HCT116 (cell line): ENCODE measurements around the gene PFKFB2.

Experiments used
- EZH2 ChIP-seq: fragments of 200-600 bp; sonication (generic); IDR thresholded peaks from 2 replicates; pipeline ENCODE4 v1.6.1; 2017; ENCODE audit warnings: antibody characterized with exemption, mixed run types
- EZH2phosphoT487 ChIP-seq: fragments of 200-600 bp; IDR thresholded peaks from 2 replicates; pipeline ENCODE4 v1.6.1; 2018; ENCODE audit warnings: antibody characterized with exemption, borderline replicate concordance
- POLR2A ChIP-seq: IDR thresholded peaks from 2 replicates; pipeline ENCODE4 v1.7.0; 2011; ENCODE audit warnings: borderline replicate concordance; ENCODE audit not compliant: insufficient read depth, insufficient read length; ENCODE audit errors: extremely low read depth
- POLR2AphosphoS5 ChIP-seq: IDR thresholded peaks from 2 replicates; pipeline ENCODE4 v1.6.1; 2011; ENCODE audit warnings: mild to moderate bottlenecking, low read depth, low read length, moderate library complexity
- RAD21 ChIP-seq: IDR thresholded peaks from 2 replicates; pipeline ENCODE4 v1.6.1; 2012; ENCODE audit warnings: low read depth, mild to moderate bottlenecking
- SIN3A ChIP-seq: IDR thresholded peaks from 2 replicates; pipeline ENCODE4 v1.6.1; 2012; ENCODE audit warnings: low read depth
- SP1 ChIP-seq: IDR thresholded peaks from 2 replicates; pipeline ENCODE4 v1.6.1; 2012; ENCODE audit warnings: low read depth
- TCF7L2 ChIP-seq: IDR thresholded peaks from 2 replicates; pipeline ENCODE4 v1.7.0; 2011; ENCODE audit warnings: borderline replicate concordance, inconsistent platforms; ENCODE audit not compliant: insufficient read depth, insufficient read length; ENCODE audit errors: extremely low read depth
- YY1 ChIP-seq: IDR thresholded peaks from 2 replicates; pipeline ENCODE4 v1.6.1; 2011; ENCODE audit warnings: low read length, low read depth, moderate library complexity, mild to moderate bottlenecking; ENCODE audit not compliant: insufficient replicate concordance; ENCODE audit errors: extremely low read depth
- ZNF274 ChIP-seq: fragments of 200-500 bp; sonication (Bioruptor generic); IDR thresholded peaks from 2 replicates; pipeline ENCODE4 v1.6.1; 2014; ENCODE audit warnings: mild to moderate bottlenecking, low read depth, low read length, inconsistent platforms
- TF ChIP-seq, protein P1 (sequence below), 3 experiments: fragments of 200-600 bp in 1 of 3; sonication (generic) in 1 of 3; IDR thresholded peaks in 2 of 3; conservative IDR thresholded peaks in 1 of 3; 2 replicates each; pipeline ENCODE4 v1.5.1; 2012 to 2017; ENCODE audit warnings: low read depth in 2 of 3, low read length in 2 of 3, antibody characterized with exemption in 1 of 3, borderline replicate concordance in 1 of 3, control low read depth in 1 of 3, mild to moderate bottlenecking in 1 of 3, mixed read lengths in 1 of 3, mixed run types in 1 of 3, moderate library complexity in 1 of 3; ENCODE audit not compliant: insufficient read depth in 1 of 3
- TF ChIP-seq, protein P2 (sequence below): IDR thresholded peaks from 2 replicates; pipeline ENCODE4 v1.6.1; 2012; ENCODE audit warnings: low read depth
- TF ChIP-seq, protein P3 (sequence below): IDR thresholded peaks from 2 replicates; pipeline ENCODE4 v1.6.1; 2012

DNA sequence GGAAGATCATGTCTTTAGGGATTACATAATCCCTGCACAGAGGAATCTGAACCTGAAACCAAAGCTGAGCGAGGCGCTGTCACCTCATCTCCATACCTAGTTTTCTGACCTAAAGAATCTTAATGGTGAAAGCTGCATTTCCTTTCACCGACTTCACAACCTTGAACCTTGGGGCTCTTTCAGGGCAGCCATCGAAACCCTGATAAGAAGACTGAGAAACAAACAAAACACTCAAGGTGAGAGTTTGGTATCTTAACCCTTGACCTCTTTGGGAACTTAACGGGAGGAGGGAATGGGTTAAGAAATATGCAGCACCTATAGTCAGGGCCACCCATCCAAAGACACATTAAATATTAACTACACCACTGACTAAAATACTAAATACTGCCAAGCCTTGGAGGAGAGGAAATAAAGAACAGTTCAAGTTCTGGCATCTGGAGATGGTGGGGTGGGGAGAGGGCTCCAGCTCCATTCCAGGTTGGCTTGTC, 22.5 kb upstream of the PFKFB2 start:
- TF ChIP-seq, protein P1, sequence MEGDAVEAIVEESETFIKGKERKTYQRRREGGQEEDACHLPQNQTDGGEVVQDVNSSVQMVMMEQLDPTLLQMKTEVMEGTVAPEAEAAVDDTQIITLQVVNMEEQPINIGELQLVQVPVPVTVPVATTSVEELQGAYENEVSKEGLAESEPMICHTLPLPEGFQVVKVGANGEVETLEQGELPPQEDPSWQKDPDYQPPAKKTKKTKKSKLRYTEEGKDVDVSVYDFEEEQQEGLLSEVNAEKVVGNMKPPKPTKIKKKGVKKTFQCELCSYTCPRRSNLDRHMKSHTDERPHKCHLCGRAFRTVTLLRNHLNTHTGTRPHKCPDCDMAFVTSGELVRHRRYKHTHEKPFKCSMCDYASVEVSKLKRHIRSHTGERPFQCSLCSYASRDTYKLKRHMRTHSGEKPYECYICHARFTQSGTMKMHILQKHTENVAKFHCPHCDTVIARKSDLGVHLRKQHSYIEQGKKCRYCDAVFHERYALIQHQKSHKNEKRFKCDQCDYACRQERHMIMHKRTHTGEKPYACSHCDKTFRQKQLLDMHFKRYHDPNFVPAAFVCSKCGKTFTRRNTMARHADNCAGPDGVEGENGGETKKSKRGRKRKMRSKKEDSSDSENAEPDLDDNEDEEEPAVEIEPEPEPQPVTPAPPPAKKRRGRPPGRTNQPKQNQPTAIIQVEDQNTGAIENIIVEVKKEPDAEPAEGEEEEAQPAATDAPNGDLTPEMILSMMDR (IDR thresholded peaks at IDR 0.05 in 2 of 3, conservative IDR thresholded peaks at IDR 0.05 in 1 of 3; ENCODE audit: borderline replicate concordance in 1 of 3, insufficient read depth in 1 of 3, low read depth in 2 of 3, low read length in 2 of 3), result no peak
- TF ChIP-seq POLR2A (no peak), TCF7L2 (no peak), YY1 (no peak), POLR2AphosphoS5 (no peak), SIN3A (no peak), ZNF274 (no peak), EZH2 (no peak), SP1 (no peak), RAD21 (no peak), EZH2phosphoT487 (no peak)
- TF ChIP-seq, protein P2, sequence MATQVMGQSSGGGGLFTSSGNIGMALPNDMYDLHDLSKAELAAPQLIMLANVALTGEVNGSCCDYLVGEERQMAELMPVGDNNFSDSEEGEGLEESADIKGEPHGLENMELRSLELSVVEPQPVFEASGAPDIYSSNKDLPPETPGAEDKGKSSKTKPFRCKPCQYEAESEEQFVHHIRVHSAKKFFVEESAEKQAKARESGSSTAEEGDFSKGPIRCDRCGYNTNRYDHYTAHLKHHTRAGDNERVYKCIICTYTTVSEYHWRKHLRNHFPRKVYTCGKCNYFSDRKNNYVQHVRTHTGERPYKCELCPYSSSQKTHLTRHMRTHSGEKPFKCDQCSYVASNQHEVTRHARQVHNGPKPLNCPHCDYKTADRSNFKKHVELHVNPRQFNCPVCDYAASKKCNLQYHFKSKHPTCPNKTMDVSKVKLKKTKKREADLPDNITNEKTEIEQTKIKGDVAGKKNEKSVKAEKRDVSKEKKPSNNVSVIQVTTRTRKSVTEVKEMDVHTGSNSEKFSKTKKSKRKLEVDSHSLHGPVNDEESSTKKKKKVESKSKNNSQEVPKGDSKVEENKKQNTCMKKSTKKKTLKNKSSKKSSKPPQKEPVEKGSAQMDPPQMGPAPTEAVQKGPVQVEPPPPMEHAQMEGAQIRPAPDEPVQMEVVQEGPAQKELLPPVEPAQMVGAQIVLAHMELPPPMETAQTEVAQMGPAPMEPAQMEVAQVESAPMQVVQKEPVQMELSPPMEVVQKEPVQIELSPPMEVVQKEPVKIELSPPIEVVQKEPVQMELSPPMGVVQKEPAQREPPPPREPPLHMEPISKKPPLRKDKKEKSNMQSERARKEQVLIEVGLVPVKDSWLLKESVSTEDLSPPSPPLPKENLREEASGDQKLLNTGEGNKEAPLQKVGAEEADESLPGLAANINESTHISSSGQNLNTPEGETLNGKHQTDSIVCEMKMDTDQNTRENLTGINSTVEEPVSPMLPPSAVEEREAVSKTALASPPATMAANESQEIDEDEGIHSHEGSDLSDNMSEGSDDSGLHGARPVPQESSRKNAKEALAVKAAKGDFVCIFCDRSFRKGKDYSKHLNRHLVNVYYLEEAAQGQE, result no peak
- TF ChIP-seq, protein P3, sequence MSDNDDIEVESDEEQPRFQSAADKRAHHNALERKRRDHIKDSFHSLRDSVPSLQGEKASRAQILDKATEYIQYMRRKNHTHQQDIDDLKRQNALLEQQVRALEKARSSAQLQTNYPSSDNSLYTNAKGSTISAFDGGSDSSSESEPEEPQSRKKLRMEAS, result no peak
